GM18873 (cell line): Measurements from ENCODE around the gene BAZ2B.
A peak's percentile ranks its signal among the peaks of the same experiment; 100 is the strongest.
"Not testable (repeated sequence)": the region's sequence is repeated elsewhere in the genome, so short reads cannot be mapped to it uniquely, and the experiment has no call there.

ENCODE experiments used
- ATAC-seq: cut with Tn5 transposase; IDR thresholded peaks from one replicate; pipeline ENCODE4 v1.9.1; 2021; ENCODE audit warnings: mild to moderate bottlenecking, moderate library complexity, moderate number of reproducible peaks; ENCODE audit not compliant: unreplicated experiment, low FRiP score

BAZ2B gene

GRCh38 chr2:159539701-159540100, 76.6 kb downstream of the BAZ2B start:
- no peak for ATAC-seq

GRCh38 chr2:159538801-159539200, 77.5 kb downstream of the BAZ2B start:
- ATAC-seq, result no peak

- ATAC-seq, result not testable (repeated sequence)
Measured at GRCh38 chr2:159535261-159535660, 81.1 kb downstream of the BAZ2B start.

GRCh38 chr2:159531475-159531874, 84.9 kb downstream of the BAZ2B start:
- ATAC-seq, result no peak

GRCh38 chr2:159526433-159526832, 89.9 kb downstream of the BAZ2B start:
- ATAC-seq, result no peak

DNA sequence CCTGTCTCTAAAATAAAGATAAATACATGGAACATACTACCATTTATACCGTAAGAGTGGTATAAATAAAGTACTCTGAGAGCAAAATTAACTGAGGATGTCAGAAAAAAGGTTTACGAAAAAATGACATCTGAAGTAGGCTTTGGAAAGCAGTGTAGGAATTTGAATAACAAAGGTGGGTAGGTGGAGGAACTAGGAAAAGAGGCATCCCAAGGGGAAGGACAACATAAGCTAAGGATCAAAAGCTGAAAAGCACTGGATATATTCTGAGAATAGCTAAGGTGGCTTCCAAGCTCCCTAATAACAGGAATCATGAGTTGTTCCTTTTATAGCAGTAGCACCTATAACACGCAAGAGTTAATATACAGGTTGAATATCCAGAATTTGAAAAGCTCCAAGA, 91.3 kb downstream of the BAZ2B start:
- no peak for ATAC-seq

- ATAC-seq, result no peak
Measured at GRCh38 chr2:159521272-159521671, 95.1 kb downstream of the BAZ2B start.

- no peak for ATAC-seq
Measured at GRCh38 chr2:159518321-159519005, 97.9 kb downstream of the BAZ2B start.

DNA sequence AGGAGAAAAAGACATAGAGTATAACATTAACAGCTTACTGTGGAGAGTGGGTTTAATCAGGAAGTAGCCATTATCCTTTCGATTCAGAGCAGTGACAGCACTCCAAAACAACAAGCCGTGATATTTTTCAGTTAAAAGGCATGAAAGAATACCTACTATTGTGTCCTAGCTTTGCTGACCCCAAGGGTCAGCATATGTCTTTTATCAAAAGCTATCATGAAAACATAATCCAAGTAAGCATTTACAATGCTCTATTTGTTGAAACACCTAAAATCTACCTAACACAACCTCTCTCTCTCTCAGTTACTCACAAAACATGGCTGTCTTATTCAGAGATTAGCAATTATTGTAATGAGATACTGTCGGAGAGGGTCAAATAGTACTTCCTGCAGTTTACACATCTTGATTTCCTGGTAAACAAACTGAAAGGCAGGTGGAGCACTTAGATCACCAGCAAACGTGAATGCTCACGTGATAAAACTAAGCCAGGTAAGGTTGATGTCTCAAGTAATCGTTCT, 100.0 kb downstream of the BAZ2B start:
- ATAC-seq, result peak; percentile 91

GRCh38 chr2:159515441-159515840, 100.9 kb downstream of the BAZ2B start:
- no peak for ATAC-seq

DNA sequence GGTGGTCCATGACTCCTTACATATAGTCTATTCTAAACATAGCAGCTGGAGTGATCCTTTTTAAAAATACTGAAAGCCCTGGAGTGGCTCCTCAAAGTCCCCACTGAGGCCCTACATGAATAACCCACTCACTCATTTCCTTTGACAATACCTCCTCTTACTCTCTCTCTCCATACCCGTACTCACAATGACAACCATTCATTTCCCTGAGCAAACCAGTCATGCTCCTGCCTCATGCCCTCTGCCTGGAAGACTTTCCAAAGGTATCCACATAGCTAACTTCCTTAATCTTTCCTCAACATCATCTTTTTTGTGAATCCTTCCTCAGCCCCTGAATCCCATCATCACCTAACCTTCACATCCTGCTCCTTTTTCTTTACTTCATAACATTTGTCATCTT, 102.6 kb downstream of the BAZ2B start:
- ATAC-seq, result no peak

DNA sequence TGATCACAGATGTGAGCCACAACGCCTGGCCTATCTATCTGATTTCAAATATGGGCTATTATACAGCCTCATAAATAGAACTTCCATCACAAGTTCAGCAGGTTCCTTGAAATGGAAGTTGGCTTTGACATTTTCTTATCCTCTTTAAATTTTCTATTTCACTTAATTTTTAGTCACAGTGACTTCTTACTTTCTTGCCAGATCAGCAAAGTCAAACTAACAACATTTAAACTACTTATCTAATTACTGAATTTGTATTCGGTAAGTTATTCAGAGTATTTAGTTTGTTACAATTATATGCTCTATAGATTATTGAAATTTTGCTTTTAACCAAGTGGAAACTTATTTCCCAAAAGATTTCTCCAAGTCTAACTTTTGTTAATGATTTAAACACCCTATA, 108.2 kb downstream of the BAZ2B start:
- ATAC-seq, result no peak

DNA sequence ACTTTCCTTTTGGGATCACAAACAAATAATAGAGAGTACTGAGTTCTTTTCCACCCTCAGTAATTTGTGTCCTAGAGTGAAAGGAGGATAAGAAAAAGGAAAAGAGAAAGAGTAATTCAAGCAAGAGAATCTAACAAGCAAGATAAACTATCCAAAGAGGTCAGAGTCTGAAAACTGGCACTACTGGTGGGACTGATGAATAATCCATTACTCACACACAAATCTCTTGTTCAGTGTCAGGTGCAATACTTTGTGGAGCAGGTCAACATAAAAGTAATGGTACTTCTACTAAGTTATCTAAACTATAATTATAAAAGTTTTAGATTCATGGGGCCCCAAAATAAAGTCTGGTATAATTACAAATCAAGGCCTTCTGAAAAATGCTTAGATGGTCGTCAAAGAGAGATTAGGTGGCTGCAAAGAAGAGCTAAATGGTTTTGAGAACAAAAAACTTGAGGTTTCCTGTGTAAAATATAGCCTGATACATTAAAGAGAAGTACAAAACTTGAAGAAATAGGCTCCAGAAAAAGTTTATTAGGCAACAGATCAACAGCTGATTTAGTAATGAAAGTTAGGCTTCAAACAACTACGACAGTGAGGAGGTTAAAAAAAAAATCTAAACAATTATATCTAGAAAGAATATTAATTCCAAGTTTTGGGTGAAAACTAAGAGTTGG, 109.4 kb downstream of the BAZ2B start:
- ATAC-seq, result no peak

DNA sequence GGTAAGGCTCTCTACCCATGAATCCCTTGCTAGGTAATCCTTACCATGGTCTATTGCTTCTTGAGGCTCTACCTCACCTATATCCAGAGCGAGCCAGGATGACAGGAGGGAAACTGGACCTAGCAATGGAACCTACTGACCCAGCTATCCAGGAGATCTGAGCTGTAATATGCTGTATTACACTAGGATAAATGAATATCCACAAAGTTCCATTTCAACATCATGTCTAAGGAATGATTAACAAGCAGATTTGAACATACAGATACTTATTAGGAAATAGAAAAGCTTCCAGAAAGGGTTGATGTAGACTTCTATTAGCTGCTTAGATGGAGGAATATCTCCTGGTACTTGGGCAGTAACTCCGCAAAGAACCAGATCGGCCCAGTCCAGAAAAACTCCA, 110.1 kb downstream of the BAZ2B start:
- no peak for ATAC-seq

- no peak for ATAC-seq
Measured at GRCh38 chr2:159505196-159505595, 111.2 kb downstream of the BAZ2B start.

DNA sequence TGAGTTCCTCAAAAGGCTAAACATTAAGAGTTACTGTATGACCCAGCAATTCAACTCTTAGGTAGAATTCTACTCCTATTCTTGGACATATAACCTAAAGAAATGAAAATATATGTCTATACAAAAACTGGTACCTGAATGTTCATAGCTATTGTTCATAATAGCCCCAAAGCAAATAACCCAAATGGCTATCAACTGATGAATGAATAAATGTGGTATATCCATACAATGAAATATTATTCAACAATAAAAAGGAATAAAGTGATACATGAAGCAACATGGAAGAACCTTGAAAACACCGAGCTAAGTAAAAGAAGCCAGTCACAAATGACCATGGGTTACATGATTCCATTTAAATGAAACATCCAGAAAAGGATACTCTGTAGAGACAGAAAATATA, 114.6 kb downstream of the BAZ2B start:
- no peak for ATAC-seq

DNA sequence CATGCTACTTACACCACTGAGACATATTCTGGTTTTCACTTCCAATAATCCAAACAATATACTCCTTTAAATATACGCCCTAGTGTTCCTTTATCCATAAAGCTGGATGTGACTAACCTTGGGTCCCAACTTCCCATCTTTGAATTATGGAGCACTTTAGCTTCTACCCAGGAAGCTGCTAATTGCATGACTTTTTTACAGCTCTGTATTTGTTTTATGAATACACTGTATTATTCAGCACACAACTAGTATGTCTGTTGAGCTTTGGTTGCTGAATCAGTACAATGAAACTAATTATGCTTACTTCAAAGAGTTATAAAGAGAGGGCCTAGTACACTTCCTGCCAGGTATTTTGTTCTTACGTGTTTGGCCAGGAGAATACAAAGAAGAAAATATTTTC, 118.5 kb downstream of the BAZ2B start:
- no peak for ATAC-seq

DNA sequence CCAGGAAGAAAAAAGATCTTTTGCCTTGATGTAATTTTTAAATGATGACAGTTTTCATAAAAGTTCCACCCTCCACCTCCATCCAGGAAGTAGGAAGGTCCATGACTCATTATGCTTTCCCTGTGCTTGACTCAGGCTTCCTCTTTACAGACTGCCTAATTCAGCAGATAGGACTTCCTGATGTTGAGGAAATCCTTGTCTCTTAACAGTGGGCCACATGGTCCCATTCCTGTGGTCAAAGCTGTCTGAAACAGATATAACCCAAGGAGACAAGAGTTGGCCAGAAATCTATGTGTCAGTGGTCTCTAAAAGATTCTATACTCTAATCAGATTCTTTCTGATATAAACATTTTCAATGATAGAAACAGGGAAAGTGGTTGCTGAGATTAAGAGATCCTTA, 119.1 kb downstream of the BAZ2B start:
- no peak for ATAC-seq

DNA sequence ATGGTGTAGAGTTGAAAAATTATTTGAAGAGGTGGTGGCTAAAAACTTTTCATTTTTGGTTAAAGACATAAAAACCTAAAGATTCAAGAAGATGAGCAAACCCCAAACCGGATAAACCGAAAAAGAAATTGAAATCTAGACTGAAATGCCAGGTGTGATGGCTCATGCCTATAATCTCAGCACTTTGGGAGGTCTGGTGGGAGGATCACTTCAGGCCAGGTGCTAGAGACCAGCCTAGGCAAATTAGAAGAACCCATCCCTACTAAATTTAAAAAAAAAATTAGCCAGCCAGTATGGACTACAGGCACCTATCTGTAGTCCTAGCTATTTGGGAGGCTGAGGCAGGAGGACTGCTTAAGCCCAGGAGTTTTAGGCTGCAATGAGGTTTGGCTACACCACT, 126.9 kb downstream of the BAZ2B start:
- no peak for ATAC-seq

GRCh38 chr2:159484532-159484931, 131.8 kb downstream of the BAZ2B start:
- ATAC-seq, result no peak

DNA sequence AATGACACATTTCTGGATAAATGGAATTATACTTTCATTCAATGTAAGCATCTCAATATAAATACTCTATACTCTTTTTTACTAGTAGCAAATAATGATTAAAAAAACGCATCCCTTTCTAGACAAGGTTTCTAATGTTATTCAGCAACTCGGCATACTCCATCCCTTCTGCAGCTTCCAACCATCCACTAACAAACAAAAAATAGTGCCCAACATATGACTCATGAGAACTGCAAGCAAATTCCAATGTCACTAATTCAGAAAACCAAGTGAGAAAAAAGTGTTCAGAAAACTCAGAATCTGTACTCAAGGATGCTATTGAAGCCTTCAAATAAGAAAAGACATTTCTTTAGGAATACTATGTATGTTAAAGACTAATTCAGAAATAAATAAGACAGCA, 140.0 kb downstream of the BAZ2B start:
- no peak for ATAC-seq

DNA sequence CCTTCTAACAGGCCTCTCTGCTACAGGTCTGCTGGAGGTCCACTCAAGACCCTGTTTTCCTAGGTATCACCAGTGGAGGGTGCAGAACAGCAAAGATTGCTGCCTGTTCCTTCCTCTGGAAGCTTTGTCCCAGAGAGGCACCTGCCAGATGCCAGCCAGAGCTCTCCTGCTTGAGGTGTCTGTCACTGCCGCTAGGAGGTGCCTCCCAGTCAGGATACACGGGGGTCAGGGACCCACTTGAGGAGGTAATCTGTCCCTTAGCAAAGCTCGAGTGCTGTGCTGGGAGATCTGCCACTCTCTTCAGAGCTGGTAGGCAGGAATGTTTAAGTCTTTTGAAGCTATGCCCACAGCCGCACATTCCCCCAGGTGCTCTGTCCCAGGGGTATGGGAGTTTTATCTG, 140.6 kb downstream of the BAZ2B start:
- no peak for ATAC-seq
